H1 (cell line): ENCODE data around the gene B4GAT1. TPM values are rescaled to one million over a fixed set of nuclear protein-coding genes. Genes with fewer than 3 reads are reported as not detected.

Experiments
- EZH2 ChIP-seq: fragments of 200-600 bp; sonication (generic); IDR thresholded peaks from 2 replicates; pipeline ENCODE4 v1.7.1; 2012; ENCODE audit warnings: low read depth, mild to moderate bottlenecking, moderate library complexity, low read length, inconsistent platforms; ENCODE audit not compliant: severe bottlenecking
- polyA plus RNA-seq, 7 experiments: library from polyadenylated mRNA; depleted of rRNA in 3 of 7; stranded (reverse) in 5 of 7; unstranded in 2 of 7; fragments of >200 nt in 5 of 7; fragments of 200-250 nt in 2 of 7; gene quantifications; 1 replicate in 5 of 7; 2 replicates in 1 of 7; 4 replicates in 1 of 7; pipeline versions ENCODE4 v1.2.1 to v1.2.3, GENCODE V29; 2011 to 2013; ENCODE audit warnings: missing spikeins in 2 of 7, mixed read lengths in 2 of 7
- total RNA-seq: library from RNA; stranded (reverse); fragmentation: NEBNext Ultra II Directional; extraction: Animal tissue kit (Norgen Biotek cat#: 25700); gene quantifications from 2 replicates; pipeline ENCODE4 v1.2.1, GENCODE V29; 2021
- TF ChIP-seq, protein P1 (sequence below): IDR thresholded peaks from 2 replicates; pipeline ENCODE4 v1.6.1; 2012; ENCODE audit warnings: low read length, inconsistent platforms

B4GAT1 gene
- total and polyA plus RNA-seq, 2 of the 8 experiments (the other 6 are each of a cell fraction or from before 2014, with no cell fraction given) = 22.2 to 27.8 TPM

DNA sequence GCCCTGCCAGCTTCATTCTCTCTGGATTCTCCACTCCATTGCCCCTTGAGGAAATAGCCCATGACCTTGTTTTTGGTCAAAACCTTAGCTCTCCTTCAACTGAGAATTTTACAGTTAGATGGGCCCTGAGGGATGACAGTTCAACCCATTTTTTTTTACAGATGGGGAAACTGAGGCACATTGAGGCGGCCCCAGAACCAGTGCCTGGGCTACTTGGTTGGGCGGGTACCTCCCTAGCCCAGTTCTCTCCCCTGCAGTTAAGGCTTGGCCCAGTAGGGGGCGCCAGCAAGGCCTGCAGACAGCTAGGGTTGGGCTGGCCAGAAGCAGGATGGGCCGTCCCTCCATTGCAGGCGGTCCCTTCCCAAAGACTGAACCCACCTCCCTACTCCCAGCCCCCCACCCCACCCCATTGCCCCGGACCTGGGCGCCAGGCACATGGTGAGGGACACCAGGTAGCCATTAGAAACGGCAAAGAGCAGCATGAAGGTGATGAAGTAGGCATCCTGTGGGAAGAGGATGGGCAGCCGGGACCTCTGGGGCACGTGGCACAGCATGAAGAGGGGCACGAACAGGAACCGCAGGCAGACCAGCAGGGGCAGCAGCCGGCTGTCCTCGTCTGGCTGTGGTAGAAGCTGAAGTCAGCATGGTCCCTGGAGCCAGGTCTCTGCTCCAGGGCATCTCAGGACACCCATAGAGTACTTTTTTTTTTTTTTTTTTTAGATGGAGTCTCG is 16.5 kb upstream of the B4GAT1 start (continued):
- TF ChIP-seq EZH2 = no peak
- TF ChIP-seq, protein P1, sequence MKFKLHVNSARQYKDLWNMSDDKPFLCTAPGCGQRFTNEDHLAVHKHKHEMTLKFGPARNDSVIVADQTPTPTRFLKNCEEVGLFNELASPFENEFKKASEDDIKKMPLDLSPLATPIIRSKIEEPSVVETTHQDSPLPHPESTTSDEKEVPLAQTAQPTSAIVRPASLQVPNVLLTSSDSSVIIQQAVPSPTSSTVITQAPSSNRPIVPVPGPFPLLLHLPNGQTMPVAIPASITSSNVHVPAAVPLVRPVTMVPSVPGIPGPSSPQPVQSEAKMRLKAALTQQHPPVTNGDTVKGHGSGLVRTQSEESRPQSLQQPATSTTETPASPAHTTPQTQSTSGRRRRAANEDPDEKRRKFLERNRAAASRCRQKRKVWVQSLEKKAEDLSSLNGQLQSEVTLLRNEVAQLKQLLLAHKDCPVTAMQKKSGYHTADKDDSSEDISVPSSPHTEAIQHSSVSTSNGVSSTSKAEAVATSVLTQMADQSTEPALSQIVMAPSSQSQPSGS = no peak; the same call in 1 of the 2 replicates
